GM20000 (cell line): Measurements from ENCODE around the gene ATP1A2.

Experiments used
- DNase-seq: peaks from one replicate; pipeline ENCODE4 v3.0.0; 2012; ENCODE audit warnings: low spot score
- TF ChIP-seq, protein P1 (sequence below): IDR thresholded peaks from 2 replicates; pipeline ENCODE4 v1.5.1; 2012; ENCODE audit warnings: mild to moderate bottlenecking, control low read depth; ENCODE audit errors: extremely low read depth, missing control alignments

ATP1A2 gene

DNA sequence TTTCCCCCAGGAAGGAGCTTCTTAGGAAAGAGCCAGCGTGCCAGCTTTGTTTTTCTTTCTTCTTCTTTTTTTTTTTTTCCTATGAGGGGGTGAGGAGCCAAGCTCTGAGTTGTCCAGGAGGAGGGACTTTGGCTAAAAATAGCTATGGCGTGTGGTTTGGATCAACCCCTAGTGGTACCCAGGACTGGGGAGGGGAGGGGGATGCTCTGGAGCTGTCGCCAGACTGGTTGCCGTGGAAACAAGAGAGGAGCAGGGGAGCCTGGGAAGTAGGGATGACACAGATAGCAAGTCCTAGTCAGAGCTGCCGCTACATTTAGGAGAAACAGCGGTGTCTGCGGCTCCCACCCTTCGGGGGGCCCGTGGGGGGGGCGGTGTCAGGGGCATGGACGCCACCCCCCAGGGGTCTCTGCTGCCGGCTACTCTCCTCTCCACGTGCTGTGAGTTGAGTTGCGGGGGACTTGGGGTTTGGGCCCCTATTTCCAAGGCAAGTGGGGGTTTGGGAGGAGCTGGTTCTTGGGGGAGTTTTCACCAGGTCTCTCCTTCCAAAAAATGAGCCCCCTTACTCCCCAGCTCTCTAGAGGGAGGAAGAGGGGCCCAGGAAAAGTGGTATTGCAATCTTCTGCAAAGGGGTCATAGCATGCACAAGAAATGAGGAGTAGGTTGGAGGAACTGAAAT, 34.2 kb upstream of the ATP1A2 start, which contains the start of gene KCNJ9:
Gene KCNJ9, plus strand, starts transcription at position 278 of the 676 bp plus-strand sequence. CDS start 2,493 bp downstream, outside the sequence.
- TF ChIP-seq, protein P1, sequence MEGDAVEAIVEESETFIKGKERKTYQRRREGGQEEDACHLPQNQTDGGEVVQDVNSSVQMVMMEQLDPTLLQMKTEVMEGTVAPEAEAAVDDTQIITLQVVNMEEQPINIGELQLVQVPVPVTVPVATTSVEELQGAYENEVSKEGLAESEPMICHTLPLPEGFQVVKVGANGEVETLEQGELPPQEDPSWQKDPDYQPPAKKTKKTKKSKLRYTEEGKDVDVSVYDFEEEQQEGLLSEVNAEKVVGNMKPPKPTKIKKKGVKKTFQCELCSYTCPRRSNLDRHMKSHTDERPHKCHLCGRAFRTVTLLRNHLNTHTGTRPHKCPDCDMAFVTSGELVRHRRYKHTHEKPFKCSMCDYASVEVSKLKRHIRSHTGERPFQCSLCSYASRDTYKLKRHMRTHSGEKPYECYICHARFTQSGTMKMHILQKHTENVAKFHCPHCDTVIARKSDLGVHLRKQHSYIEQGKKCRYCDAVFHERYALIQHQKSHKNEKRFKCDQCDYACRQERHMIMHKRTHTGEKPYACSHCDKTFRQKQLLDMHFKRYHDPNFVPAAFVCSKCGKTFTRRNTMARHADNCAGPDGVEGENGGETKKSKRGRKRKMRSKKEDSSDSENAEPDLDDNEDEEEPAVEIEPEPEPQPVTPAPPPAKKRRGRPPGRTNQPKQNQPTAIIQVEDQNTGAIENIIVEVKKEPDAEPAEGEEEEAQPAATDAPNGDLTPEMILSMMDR = no peak
- DNase-seq = no peak

DNA sequence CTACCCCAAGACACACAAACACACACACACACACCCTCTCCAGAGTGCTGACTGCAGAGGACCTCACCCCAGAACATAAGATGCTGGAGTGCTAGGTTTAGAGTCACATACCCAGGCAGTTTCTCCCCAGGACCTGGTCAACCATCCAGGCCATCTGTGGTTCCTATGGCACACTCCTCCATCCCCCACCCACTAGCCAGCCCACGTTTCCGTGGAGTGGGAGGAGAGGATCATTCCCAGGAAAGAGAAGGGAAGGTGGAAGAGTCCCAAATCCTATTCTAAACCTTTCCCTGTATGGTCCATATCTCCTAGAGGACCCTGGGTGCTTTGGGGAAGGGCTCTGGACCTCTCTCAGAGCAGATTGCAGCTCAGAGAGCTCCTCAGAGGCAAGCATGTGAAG, 33.1 kb upstream of the ATP1A2 start:
- TF ChIP-seq, protein P1 = no peak
- no peak for DNase-seq

DNA sequence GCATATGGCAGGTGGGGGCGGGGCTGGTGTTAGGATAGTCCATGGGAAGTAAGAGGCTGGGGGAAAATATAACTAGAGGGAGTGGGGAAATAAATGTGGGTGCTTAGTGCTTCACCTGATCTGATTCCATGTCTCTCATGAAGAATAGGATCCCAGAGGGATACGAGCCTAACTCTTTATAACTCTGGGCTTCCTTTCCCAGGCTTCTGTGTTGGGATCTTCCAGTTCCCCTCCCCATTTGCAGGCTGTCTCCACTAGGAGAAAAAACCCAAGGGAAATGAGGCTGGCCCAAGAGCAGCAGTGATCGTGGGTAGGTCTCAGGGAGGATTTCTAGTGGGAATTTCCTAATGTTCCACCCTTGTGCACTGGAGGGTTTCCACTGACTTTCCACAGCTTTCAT, 32.6 kb upstream of the ATP1A2 start:
- TF ChIP-seq, protein P1 = no peak
- no peak for DNase-seq

DNA sequence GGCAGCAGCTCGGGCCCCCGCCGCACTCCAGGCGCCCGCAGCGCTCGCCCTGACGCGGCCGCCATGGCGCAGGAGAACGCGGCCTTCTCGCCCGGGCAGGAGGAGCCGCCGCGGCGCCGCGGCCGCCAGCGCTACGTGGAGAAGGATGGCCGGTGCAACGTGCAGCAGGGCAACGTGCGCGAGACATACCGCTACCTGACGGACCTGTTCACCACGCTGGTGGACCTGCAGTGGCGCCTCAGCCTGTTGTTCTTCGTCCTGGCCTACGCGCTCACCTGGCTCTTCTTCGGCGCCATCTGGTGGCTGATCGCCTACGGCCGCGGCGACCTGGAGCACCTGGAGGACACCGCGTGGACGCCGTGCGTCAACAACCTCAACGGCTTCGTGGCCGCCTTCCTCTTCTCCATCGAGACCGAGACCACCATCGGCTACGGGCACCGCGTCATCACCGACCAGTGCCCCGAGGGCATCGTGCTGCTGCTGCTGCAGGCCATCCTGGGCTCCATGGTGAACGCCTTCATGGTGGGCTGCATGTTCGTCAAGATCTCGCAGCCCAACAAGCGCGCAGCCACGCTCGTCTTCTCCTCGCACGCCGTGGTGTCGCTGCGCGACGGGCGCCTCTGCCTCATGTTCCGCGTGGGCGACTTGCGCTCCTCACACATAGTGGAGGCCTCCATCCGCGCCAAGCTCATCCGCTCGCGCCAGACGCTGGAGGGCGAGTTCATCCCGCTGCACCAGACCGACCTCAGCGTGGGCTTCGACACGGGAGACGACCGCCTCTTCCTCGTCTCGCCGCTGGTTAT, 31.4 kb upstream of the ATP1A2 start:
- TF ChIP-seq, protein P1 = peak; percentile 96
- peak; percentile 91 for DNase-seq

DNA sequence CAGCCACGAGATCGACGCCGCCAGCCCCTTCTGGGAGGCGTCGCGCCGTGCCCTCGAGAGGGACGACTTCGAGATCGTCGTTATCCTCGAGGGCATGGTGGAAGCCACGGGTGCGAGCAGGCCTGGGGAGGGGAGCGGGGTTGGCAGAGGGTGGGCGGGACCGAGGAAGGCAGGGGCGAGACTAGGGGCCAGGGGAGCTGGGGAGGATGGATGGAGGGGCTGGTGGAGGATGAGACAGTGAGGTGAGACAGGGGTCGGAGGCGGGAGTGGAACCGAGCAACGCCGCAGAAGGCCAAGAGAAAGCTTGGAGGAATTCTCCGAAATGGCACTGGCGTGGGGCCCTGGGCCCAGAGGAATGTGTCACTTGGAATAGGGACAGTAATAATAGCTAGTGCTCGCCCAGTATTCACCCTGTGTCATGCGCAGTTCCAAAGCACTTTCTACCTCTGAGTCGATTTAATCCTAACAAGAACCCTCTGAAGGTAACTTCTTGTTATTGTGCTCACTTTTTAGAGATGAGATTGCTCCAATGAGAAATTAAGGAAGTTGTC, 30.7 kb upstream of the ATP1A2 start:
- TF ChIP-seq, protein P1 = no peak
- no peak for DNase-seq

DNA sequence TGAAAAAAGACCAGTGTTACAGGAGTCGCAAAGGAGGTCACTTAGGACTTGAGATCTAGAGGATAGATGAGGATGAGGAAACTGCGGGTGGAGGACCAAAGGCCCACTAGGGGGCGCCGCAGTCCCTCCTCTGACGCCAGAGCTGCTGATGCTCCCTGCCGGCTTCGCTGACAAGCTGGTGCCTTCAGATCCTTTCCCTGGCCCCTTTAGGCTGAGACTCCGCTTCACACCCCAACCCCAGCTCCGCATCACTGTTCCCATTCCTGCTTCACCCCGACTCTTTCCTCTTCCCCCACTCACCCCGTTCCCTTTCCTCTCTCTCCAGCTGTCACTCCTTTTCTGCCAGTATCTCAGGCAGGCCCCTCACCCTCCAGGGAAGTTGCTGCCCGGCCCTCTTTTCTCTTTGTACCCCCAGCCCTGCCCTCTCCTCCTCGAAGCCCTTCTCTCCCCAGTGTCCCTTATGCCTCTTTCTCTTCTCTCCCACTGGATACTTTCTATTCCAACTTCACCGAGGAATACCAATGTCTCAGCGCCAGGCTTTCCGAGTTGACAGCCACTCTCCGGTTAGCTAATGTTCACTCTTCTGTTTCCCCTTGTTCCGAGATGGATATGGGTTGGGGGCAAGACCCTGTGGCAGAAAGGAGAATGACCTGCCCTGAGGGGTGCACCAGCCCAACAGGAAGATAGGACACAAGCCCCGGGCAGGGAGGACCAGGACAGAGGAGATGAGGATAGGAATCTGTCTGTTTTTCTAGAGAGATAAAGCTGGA, 29.7 kb upstream of the ATP1A2 start:
- TF ChIP-seq, protein P1 = peak; percentile 69
- peak; percentile 92 for DNase-seq
